Activated naive CD4-positive, alpha-beta T cell treated with anti-CD3 and anti-CD28 coated beads, Interleukin-2, amount 50 U/mL, for 16 hours (primary cell): ENCODE data around the gene CD151.

Experiments used
- DNase-seq: peaks from one replicate; pipeline ENCODE4 v3.0.0-alpha.2; 2020

Gene CD151

GRCh38 chr11:829847-830294 lies 2.9 kb upstream of the CD151 start:
- DNase-seq = no peak

- peak; percentile 61 for DNase-seq
These were observed 2.2 kb upstream of the CD151 start for GRCh38 chr11:830295-831117.

GRCh38 chr11:831118-831864 lies 1.5 kb upstream of the CD151 start:
- DNase-seq = no peak

- DNase-seq = no peak
These were observed 707 bp upstream of the CD151 start for GRCh38 chr11:831961-832528.

- peak; percentile 35 for DNase-seq
These were observed 501 bp downstream of the CD151 start for GRCh38 chr11:833114-833791.

GRCh38 chr11:833849-834311 lies 1.1 kb downstream of the CD151 start:
- DNase-seq = no peak

GRCh38 chr11:834371-835316 lies 1.9 kb downstream of the CD151 start:
- DNase-seq = no peak

GRCh38 chr11:836274-836673 lies 3.5 kb downstream of the CD151 start:
- DNase-seq = no peak

GRCh38 chr11:836700-837099 lies 3.9 kb downstream of the CD151 start:
- no peak for DNase-seq

GRCh38 chr11:837189-837989 lies 4.6 kb downstream of the CD151 start:
- DNase-seq = no peak

- no peak for DNase-seq
These were observed 5.2 kb downstream of the CD151 start for GRCh38 chr11:837990-838307.

- no peak for DNase-seq
These were observed 5.9 kb downstream of the CD151 start for GRCh38 chr11:838441-839279.

GRCh38 chr11:839280-839623 lies 6.5 kb downstream of the CD151 start:
- DNase-seq = no peak

GRCh38 chr11:839875-840617 lies 7.3 kb downstream of the CD151 start:
- DNase-seq = no peak

- no peak for DNase-seq
These were observed 9.2 kb downstream of the CD151 start for GRCh38 chr11:841981-842369.

GRCh38 chr11:842370-843002 lies 9.7 kb downstream of the CD151 start, which contains the start of the genes POLR2L and TSPAN4:
POLR2L (minus strand) TSS chr11:842529; CDS start chr11:842508, 21 bp downstream.
TSPAN4 (plus strand) TSS chr11:842852; CDS start chr11:850305, 7,453 bp downstream.
- peak; percentile 91 for DNase-seq

- no peak for DNase-seq
These were observed 10.5 kb downstream of the CD151 start for GRCh38 chr11:843086-843734.
